OCI-LY1 (cell line): ENCODE results near the gene HDAC8.

Experiments
- H2AFZ ChIP-seq: fragments of 200-600 bp; sonication (generic), shearing (Covaris generic); 2 replicates; pipeline ENCODE4 v1.6.0; 2014; ENCODE audit warnings: antibody characterized with exemption, mild to moderate bottlenecking, low read length
- H3F3A ChIP-seq: fragments of 200-600 bp; sonication (generic), shearing (Covaris generic); 2 replicates; pipeline ENCODE4 v1.6.0; 2014; ENCODE audit warnings: mild to moderate bottlenecking, antibody characterized with exemption, low read length, moderate library complexity; ENCODE audit not compliant: insufficient read depth
- H3K27ac ChIP-seq: fragments of 200-600 bp; sonication (generic); 2 replicates; pipeline ENCODE4 v1.5.1; 2014; ENCODE audit warnings: low read length, mixed run types, mild to moderate bottlenecking, low read depth; ENCODE audit not compliant: poor library complexity, severe bottlenecking
- H3K27me3 ChIP-seq: fragments of 200-600 bp; sonication (generic); 2 replicates; pipeline ENCODE4 v1.6.0; 2014; ENCODE audit warnings: antibody characterized with exemption, mild to moderate bottlenecking, low read length, moderate library complexity; ENCODE audit not compliant: insufficient read depth
- H3K36me3 ChIP-seq: fragments of 200-600 bp; sonication (generic); 2 replicates; pipeline ENCODE4 v1.6.1; 2014; ENCODE audit warnings: mild to moderate bottlenecking, antibody characterized with exemption, low read length, moderate library complexity, mixed read lengths; ENCODE audit not compliant: insufficient read depth
- H3K4me1 ChIP-seq: fragments of 200-600 bp; sonication (generic); 2 replicates; pipeline ENCODE4 v1.5.1; 2014; ENCODE audit warnings: mild to moderate bottlenecking, low read length, moderate library complexity; ENCODE audit not compliant: insufficient read depth, severe bottlenecking
- H3K4me2 ChIP-seq: fragments of 200-600 bp; sonication (generic), shearing (Covaris generic); 2 replicates; pipeline ENCODE4 v1.6.1; 2014; ENCODE audit warnings: low read length
- H3K4me3 ChIP-seq: fragments of 200-600 bp; sonication (generic); 2 replicates; pipeline ENCODE4 v1.5.1; 2014; ENCODE audit warnings: low read length, low read depth, mild to moderate bottlenecking, mixed read lengths; ENCODE audit not compliant: poor library complexity, severe bottlenecking
- H3K79me2 ChIP-seq: fragments of 200-600 bp; shearing (Covaris generic); 2 replicates; pipeline ENCODE4 v1.6.1; 2016; ENCODE audit warnings: mixed run types, low read length, mixed read lengths; ENCODE audit not compliant: insufficient read depth
- H3K9ac ChIP-seq: fragments of 200-600 bp; sonication (generic), shearing (Covaris generic); 2 replicates; pipeline ENCODE4 v1.6.1; 2014; ENCODE audit warnings: mild to moderate bottlenecking, low read length, mixed read lengths
- H3K9me2 ChIP-seq: fragments of 200-600 bp; sonication (generic), shearing (Covaris generic); 2 replicates; pipeline ENCODE4 v1.6.1; 2014; ENCODE audit warnings: low read depth, mild to moderate bottlenecking, low read length, mixed read lengths
- H3K9me3 ChIP-seq: fragments of 200-600 bp; shearing (Covaris generic); 2 replicates; pipeline ENCODE4 v1.6.1; 2014; ENCODE audit warnings: low read length, mixed read lengths
- H4K20me1 ChIP-seq: fragments of 200-600 bp; sonication (generic), shearing (Covaris generic); 2 replicates; pipeline ENCODE4 v1.6.0; 2016; ENCODE audit warnings: mild to moderate bottlenecking, low read length; ENCODE audit not compliant: insufficient read depth
- EZH2 ChIP-seq: fragments of 200-600 bp; sonication (generic), shearing (Covaris generic); IDR thresholded peaks from 2 replicates; pipeline ENCODE4 v1.8.0; 2017; ENCODE audit warnings: borderline replicate concordance, mixed run types, mild to moderate bottlenecking, antibody characterized with exemption, low read length, moderate library complexity, mixed read lengths
- TF ChIP-seq, protein P1 (sequence below): fragments of 200-600 bp; sonication (generic), shearing (Covaris generic); IDR thresholded peaks from 2 replicates; pipeline ENCODE4 v1.5.1; 2017; ENCODE audit warnings: mild to moderate bottlenecking, antibody characterized with exemption, low read length, moderate library complexity, mixed read lengths

The HDAC8 gene

DNA sequence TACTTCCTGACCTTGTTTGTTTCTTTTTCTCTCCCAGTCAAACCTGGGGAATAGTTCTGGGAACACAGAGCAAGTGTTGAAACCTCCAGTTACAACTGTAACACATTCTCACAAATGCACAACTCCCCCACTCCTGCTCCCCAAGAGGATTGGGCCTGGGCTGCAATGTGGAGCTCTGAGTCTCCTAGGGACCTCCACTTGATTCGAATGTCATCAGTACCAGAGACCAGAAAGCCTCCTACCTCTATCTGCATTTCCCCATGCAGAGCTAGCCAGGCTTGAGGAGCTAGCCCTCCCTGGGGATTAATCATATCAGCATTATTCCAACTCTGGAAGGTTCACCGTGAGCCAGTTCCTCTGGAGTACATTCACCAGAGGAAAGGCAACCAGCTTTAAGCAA, 225.3 kb downstream of the HDAC8 start:
- Histone ChIP-seq H3K79me2 (no peaks in the 10 kb centered on the region), H3K4me1 (no peaks in the 10 kb centered on the region), H4K20me1 (no peaks in the 10 kb centered on the region), H3K36me3 (no peaks in the 10 kb centered on the region), H3K27me3 (no peaks in the 10 kb centered on the region), H3K4me3 (no peak overlapping the region), H3K9ac (no peak overlapping the region), H3K27ac (no peak overlapping the region), H3K9me3 (no peaks in the 10 kb centered on the region), H3K9me2 (no peaks in the 10 kb centered on the region), H2AFZ (no peak overlapping the region), H3F3A (no peaks in the 10 kb centered on the region), H3K4me2 (no peak overlapping the region)
- TF ChIP-seq EZH2 = no peak
- TF ChIP-seq, protein P1, sequence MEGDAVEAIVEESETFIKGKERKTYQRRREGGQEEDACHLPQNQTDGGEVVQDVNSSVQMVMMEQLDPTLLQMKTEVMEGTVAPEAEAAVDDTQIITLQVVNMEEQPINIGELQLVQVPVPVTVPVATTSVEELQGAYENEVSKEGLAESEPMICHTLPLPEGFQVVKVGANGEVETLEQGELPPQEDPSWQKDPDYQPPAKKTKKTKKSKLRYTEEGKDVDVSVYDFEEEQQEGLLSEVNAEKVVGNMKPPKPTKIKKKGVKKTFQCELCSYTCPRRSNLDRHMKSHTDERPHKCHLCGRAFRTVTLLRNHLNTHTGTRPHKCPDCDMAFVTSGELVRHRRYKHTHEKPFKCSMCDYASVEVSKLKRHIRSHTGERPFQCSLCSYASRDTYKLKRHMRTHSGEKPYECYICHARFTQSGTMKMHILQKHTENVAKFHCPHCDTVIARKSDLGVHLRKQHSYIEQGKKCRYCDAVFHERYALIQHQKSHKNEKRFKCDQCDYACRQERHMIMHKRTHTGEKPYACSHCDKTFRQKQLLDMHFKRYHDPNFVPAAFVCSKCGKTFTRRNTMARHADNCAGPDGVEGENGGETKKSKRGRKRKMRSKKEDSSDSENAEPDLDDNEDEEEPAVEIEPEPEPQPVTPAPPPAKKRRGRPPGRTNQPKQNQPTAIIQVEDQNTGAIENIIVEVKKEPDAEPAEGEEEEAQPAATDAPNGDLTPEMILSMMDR = no peak

DNA sequence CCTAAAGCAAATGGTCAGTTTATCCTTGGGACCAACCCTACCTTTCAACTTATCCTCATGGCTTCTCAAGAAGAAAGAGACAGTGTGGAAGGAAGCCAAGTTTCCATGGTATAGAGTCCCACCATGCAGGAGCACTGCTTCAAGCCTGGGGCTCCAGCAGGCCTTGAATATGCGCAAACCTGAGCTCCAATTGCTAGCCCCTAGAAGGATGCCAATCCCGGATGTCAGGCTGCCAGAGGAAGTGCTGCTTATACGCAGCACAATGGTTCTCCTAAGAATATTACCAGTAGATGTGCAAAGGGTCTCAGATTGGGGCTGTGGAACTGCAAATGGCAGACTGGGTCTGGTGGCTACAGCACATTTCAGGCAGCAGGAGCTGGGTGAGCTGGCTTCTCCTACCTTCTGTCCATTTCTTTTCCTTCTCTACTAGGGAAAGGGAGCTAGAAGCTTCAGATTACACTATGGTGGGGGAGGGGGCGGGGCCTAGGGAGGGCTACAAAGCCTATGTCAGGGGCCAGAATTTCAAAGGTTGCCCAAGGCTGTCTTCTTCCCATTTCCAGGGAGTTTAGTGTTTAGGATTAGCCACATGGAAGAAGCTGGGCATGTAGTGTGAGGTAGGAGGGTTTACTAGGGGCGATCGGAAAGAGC, 226.2 kb downstream of the HDAC8 start:
- H3K4me1 ChIP-seq = no peaks in the 10 kb centered on the region
- no peaks in the 10 kb centered on the region for H3K79me2 ChIP-seq
- H3K9ac ChIP-seq = no peak overlapping the region
- no peaks in the 10 kb centered on the region for H3K27me3 ChIP-seq
- no peak overlapping the region for H3K4me3 ChIP-seq
- no peak overlapping the region for H3K4me2 ChIP-seq
- TF ChIP-seq EZH2 = no peak
- TF ChIP-seq, protein P1 = no peak
- no peaks in the 10 kb centered on the region for H4K20me1 ChIP-seq
- H3K9me2 ChIP-seq = no peaks in the 10 kb centered on the region
- H3F3A ChIP-seq = no peaks in the 10 kb centered on the region
- H3K36me3 ChIP-seq = no peaks in the 10 kb centered on the region
- H3K27ac ChIP-seq = no peak overlapping the region
- no peak overlapping the region for H2AFZ ChIP-seq
- no peaks in the 10 kb centered on the region for H3K9me3 ChIP-seq

DNA sequence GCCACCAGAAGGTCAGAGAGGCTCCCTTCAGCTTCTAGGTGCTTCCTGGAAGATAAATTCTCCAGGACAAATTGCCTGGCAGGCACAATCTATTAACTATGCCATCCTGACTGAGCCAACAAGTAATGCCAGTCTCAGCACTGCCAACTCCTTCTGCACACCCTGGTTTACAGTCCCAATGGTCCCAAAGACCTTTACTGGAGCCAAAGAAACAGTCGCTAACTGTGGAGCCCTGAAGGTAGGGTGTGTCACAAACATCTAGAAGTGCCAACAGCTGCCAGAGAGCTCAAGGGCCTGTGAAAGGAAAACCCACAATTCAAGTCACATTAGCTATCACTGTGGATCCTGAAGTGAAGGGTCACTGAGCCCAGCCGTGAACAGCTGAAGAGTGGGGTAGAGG, 232.0 kb downstream of the HDAC8 start:
- no peak overlapping the region for H2AFZ ChIP-seq
- no peak overlapping the region for H3K4me3 ChIP-seq
- H3F3A ChIP-seq = no peaks in the 10 kb centered on the region
- no peaks in the 10 kb centered on the region for H3K9me2 ChIP-seq
- no peaks in the 10 kb centered on the region for H3K79me2 ChIP-seq
- H3K36me3 ChIP-seq = no peaks in the 10 kb centered on the region
- H4K20me1 ChIP-seq = no peaks in the 10 kb centered on the region
- H3K27me3 ChIP-seq = no peaks in the 10 kb centered on the region
- no peaks in the 10 kb centered on the region for H3K4me1 ChIP-seq
- no peaks in the 10 kb centered on the region for H3K9me3 ChIP-seq
- TF ChIP-seq EZH2 = no peak
- TF ChIP-seq, protein P1 = no peak
- H3K27ac ChIP-seq = no peak overlapping the region
- no peak overlapping the region for H3K9ac ChIP-seq
- no peak overlapping the region for H3K4me2 ChIP-seq
